Right lobe of liver (tissue), 6 donors: Measurements from ENCODE around the gene TTC32. TPM values are rescaled to one million over a fixed set of nuclear protein-coding genes. Genes with fewer than 3 reads are reported as not detected.
"Not testable (repeated sequence)": the region's sequence is repeated elsewhere in the genome, so short reads cannot be mapped to it uniquely, and the experiment has no call there.

Experiments
- ATAC-seq, 4 donors: fragments of 200-7000 bp; cut with Tn5 transposase; one replicate each; pipeline ENCODE4 v1.9.1; 2020; ENCODE audit warnings: mild to moderate bottlenecking in 4 of 4, moderate library complexity in 4 of 4
- DNase-seq, 3 donors: peaks; one replicate each; pipeline ENCODE4 v3.0.0-alpha.2; 2020
- H3K27ac ChIP-seq, 3 donors: fragments of 200-600 bp; one replicate each; pipeline ENCODE4 v1.8.0; 2022
- H3K27me3 ChIP-seq, 2 donors: fragments of 200-600 bp; one replicate each; pipeline ENCODE4 v1.8.0; 2022
- H3K36me3 ChIP-seq, 4 donors: fragments of 200-600 bp; sonication (generic) in 1 of 4; one replicate each; pipeline versions ENCODE4 v1.5.1 to v1.8.0; 2017 to 2022; ENCODE audit warnings: control low read depth in 1 of 4
- H3K4me1 ChIP-seq, 4 donors: fragments of 200-600 bp; sonication (generic) in 1 of 4; one replicate each; pipeline versions ENCODE4 v1.5.1 to v1.8.0; 2017 to 2022; ENCODE audit warnings: control low read depth in 1 of 4
- H3K4me3 ChIP-seq, 3 donors: fragments of 200-600 bp; one replicate each; pipeline ENCODE4 v1.8.0; 2022
- H3K9me3 ChIP-seq, 4 donors: fragments of 200-600 bp; sonication (generic) in 1 of 4; one replicate each; pipeline versions ENCODE4 v1.5.1 to v1.8.0; 2017 to 2022; ENCODE audit warnings: control low read depth in 1 of 4
- POLR2A ChIP-seq: fragments of 450-650 bp; IDR thresholded peaks from one replicate; pipeline ENCODE4 v1.6.1; 2017; ENCODE audit warnings: antibody characterized with exemption, mild to moderate bottlenecking
- WGBS: methylation state at CpG from one replicate; pipeline ENCODE4 v1.1.6; 2018; ENCODE audit warnings: low coverage, low lambda C conversion rate; ENCODE audit not compliant: insufficient coverage; ENCODE audit errors: missing lambda C conversion rate; 5-methylcytosine and 5-hydroxymethylcytosine counted together
- intact Hi-C, 2 donors: fragments of 100-400 bp; cut with DNase I; formaldehyde crosslinking; loops; one replicate each; pipeline versions ENCODE4 v1.11.2 to v1.14.1; 2022
- total RNA-seq, 6 experiments: library from RNA; depleted of rRNA in 2 of 6; stranded (reverse); fragments of >200 nt in 2 of 6; fragmentation: NEBNext Ultra II Directional in 3 of 6; extraction: Animal tissue kit (Norgen Biotek cat#: 25700) in 3 of 6; gene quantifications; one replicate each; pipeline versions ENCODE4 v1.1.0 to v1.2.4, GENCODE V29; 2016 to 2023
- TF ChIP-seq, protein P1 (sequence below), 4 donors: fragments of 200-600 bp in 3 of 4; fragments of 450-650 bp in 1 of 4; IDR thresholded peaks; one replicate each; pipeline versions ENCODE4 v1.5.1 to v1.8.0; 2016 to 2022; ENCODE audit warnings: antibody characterized with exemption in 4 of 4, mild to moderate bottlenecking in 2 of 4
- donor health status: DM: no; HTN: yes; CAD: no.
- donor health status: DM: no; HTN: no; CAD: no.
- donor health status: DM: no; HTN: no; CAD: no.
- donor health status: DM: no; HTN: yes; CAD: no.
- donor health status: DM: no; HTN: yes; CAD: no.

Gene TTC32
- total RNA-seq, 6 experiments from 2014 or later, result 2.4 to 5.5 (median 3.8) TPM

- intact Hi-C loops, result no loop called here
- Histone ChIP-seq H3K4me1 (no peaks in the 10 kb centered on the region), H3K27me3 (no peaks in the 10 kb centered on the region), H3K36me3 (no peaks in the 10 kb centered on the region), H3K27ac (no peak overlapping the region), H3K4me3 (no peak overlapping the region), H3K9me3 (no peaks in the 10 kb centered on the region)
- DNase-seq (no peak), ATAC-seq (no peak)
- TF ChIP-seq POLR2A, result no peak
- WGBS, result 100% methylated on average over 2 of the region's 8 CpGs
These were observed 17.6 kb downstream of the TTC32 start for GRCh38 chr2:19883971-19884720.

GRCh38 chr2:19883486-19883885 is 18.3 kb downstream of the TTC32 start:
- no CpG with 5 or more reads among the region's 2 CpGs for WGBS
- no peak overlapping the region for H3K27ac ChIP-seq
- no peak for TF ChIP-seq POLR2A
- TF ChIP-seq, protein P1, sequence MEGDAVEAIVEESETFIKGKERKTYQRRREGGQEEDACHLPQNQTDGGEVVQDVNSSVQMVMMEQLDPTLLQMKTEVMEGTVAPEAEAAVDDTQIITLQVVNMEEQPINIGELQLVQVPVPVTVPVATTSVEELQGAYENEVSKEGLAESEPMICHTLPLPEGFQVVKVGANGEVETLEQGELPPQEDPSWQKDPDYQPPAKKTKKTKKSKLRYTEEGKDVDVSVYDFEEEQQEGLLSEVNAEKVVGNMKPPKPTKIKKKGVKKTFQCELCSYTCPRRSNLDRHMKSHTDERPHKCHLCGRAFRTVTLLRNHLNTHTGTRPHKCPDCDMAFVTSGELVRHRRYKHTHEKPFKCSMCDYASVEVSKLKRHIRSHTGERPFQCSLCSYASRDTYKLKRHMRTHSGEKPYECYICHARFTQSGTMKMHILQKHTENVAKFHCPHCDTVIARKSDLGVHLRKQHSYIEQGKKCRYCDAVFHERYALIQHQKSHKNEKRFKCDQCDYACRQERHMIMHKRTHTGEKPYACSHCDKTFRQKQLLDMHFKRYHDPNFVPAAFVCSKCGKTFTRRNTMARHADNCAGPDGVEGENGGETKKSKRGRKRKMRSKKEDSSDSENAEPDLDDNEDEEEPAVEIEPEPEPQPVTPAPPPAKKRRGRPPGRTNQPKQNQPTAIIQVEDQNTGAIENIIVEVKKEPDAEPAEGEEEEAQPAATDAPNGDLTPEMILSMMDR (IDR thresholded peaks at IDR 0.05), result no peak
- intact Hi-C loops, result no loop called here
- H3K4me1 ChIP-seq, result no peaks in the 10 kb centered on the region
- no peaks in the 10 kb centered on the region for H3K27me3 ChIP-seq
- DNase-seq (no peak), ATAC-seq (no peak)
- no peaks in the 10 kb centered on the region for H3K36me3 ChIP-seq
- no peak overlapping the region for H3K4me3 ChIP-seq
- H3K9me3 ChIP-seq, result no peaks in the 10 kb centered on the region

GRCh38 chr2:19882286-19882685 is 19.5 kb downstream of the TTC32 start:
- ATAC-seq, result no peak
- no peak overlapping the region for H3K4me3 ChIP-seq
- H3K27ac ChIP-seq, result no peak overlapping the region
- H3K27me3 ChIP-seq, result no peaks in the 10 kb centered on the region
- DNase-seq, result no peak
- intact Hi-C loops, result no loop called here
- no peaks in the 10 kb centered on the region for H3K9me3 ChIP-seq
- no peaks in the 10 kb centered on the region for H3K36me3 ChIP-seq
- WGBS, result 81% methylated on average over 2 of the region's 2 CpGs
- H3K4me1 ChIP-seq, result no peaks in the 10 kb centered on the region
- no peak for TF ChIP-seq POLR2A
- TF ChIP-seq, protein P1 (IDR thresholded peaks at IDR 0.05), result no peak

GRCh38 chr2:19881908-19882265 is 19.9 kb downstream of the TTC32 start:
- TF ChIP-seq POLR2A, result no peak
- intact Hi-C loops, result no loop called here
- no peak for ATAC-seq
- Histone ChIP-seq H3K4me3 (no peak overlapping the region), H3K4me1 (no peaks in the 10 kb centered on the region), H3K27ac (no peak overlapping the region), H3K27me3 (no peaks in the 10 kb centered on the region), H3K9me3 (no peaks in the 10 kb centered on the region), H3K36me3 (no peaks in the 10 kb centered on the region)
- DNase-seq, result no peak
- 60% methylated on average over 1 of the region's 2 CpGs for WGBS

DNA sequence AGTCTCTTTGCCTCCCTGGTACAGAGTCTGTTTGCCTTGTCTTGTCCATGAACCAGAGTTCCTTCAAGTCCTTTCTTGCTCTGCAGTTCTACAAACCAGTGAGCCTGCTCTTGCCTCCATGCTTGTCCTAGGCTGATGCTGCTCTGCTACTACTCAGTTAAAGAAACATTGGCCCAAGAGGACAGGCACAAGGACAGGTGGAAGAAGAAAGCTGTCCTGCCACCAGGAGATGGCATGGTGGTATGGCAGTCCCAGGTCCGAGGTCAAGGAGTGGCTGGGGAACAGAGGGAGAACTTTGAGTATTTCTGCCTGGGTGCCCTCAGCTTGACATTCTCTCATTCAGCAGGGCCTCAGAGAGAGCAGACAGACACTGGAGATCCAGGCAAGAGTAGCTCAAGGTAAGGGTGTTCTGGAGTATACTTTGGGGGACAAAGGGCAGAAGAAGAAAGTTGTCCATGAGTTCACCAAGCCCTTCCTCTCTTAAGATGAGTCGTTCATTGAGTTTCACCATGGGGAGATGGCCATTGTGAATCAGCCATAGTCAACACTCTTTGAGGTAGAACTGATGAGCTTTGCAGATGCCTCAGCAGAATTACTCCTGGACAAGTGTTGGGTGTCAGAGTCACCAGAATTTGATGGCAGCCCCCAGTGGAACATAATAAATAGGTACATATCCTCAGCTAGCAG is 20.4 kb downstream of the TTC32 start:
- Histone ChIP-seq H3K27me3 (no peaks in the 10 kb centered on the region), H3K9me3 (no peaks in the 10 kb centered on the region), H3K36me3 (no peaks in the 10 kb centered on the region), H3K27ac (no peak overlapping the region), H3K4me1 (no peaks in the 10 kb centered on the region), H3K4me3 (no peak overlapping the region)
- 52% methylated on average over 2 of the region's 2 CpGs for WGBS
- ATAC-seq, result no peak
- intact Hi-C loops, result no loop called here
- TF ChIP-seq, protein P1 (IDR thresholded peaks at IDR 0.05), result no peak
- no peak for TF ChIP-seq POLR2A
- no peak for DNase-seq

DNA sequence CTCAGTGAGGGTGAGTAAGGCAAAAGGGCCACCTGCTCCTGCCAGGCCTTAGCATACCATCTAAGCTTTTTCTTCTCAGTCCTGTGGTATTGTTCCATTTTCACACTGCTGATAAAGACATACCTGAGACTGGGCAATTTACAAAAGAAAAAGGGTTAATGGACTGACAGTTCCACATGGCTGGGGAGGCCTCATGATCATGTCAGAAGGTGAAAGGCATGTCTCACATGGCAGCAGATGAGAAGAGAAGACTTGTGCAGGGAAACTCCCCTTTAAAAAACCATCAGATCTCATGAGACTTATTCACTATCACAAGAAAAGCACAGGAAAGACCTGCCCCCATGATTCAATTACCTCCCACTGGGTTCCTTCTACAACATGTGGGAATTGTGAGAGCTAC is 21.6 kb downstream of the TTC32 start:
- H3K4me3 ChIP-seq, H3K27ac ChIP-seq, H3K9me3 ChIP-seq, H3K27me3 ChIP-seq, intact Hi-C loops, H3K4me1 ChIP-seq, DNase-seq, H3K36me3 ChIP-seq, ATAC-seq: not testable (repeated sequence)
